K562 (cell line): ENCODE measurements around the gene DESI2. TPM values are rescaled to one million over a fixed set of nuclear protein-coding genes. Genes with fewer than 3 reads are reported as not detected.

ENCODE experiments used
- ATF7 ChIP-seq: fragments of 450-650 bp; IDR thresholded peaks from 2 replicates; pipeline ENCODE4 v1.7.1; 2014; ENCODE audit warnings: mild to moderate bottlenecking, moderate library complexity
- ELF1 ChIP-seq: fragments of 200-800 bp; sonication (Bioruptor generic); IDR thresholded peaks from 2 replicates; pipeline ENCODE4 v1.6.1; 2016; ENCODE audit warnings: missing genetic modification characterization, missing compliant biosample characterization
- ELK1 ChIP-seq: sonication (generic); formaldehyde crosslinking; IDR thresholded peaks from 2 replicates; pipeline ENCODE4 v1.8.1; 2022; ENCODE audit warnings: missing genetic modification reagents
- ESRRB ChIP-seq: fragments of 250-450 bp; sonication (Bioruptor Pico); IDR thresholded peaks from 2 replicates; pipeline ENCODE4 v1.5.0; 2020; ENCODE audit warnings: mild to moderate bottlenecking, moderate library complexity, borderline replicate concordance
- POLR2AphosphoS2 ChIP-seq: IDR thresholded peaks from 2 replicates; pipeline ENCODE4 v1.6.1; 2012; ENCODE audit warnings: low read length, improper control_type of control experiment
- RBM14 ChIP-seq: fragments of 200-400 bp; formaldehyde crosslinking; IDR thresholded peaks from 2 replicates; pipeline ENCODE4 v1.6.1; 2018; ENCODE audit warnings: low read depth, mild to moderate bottlenecking, low read length, moderate library complexity, borderline replicate concordance; ENCODE audit not compliant: insufficient read depth
- RERE ChIP-seq: sonication (generic); formaldehyde crosslinking; IDR thresholded peaks from 2 replicates; pipeline ENCODE4 v1.8.0; 2023; ENCODE audit warnings: missing genetic modification reagents, mild to moderate bottlenecking, borderline replicate concordance
- SIN3A ChIP-seq, 2 experiments: fragments of 150-350 bp in 1 of 2; IDR thresholded peaks; 2 replicates each; pipeline ENCODE4 v1.6.1; 2011 to 2016; ENCODE audit warnings: borderline replicate concordance in 2 of 2, low read depth in 2 of 2, low read length in 2 of 2, mild to moderate bottlenecking in 2 of 2, moderate library complexity in 2 of 2; ENCODE audit not compliant: control insufficient read depth in 1 of 2
- SOX6 ChIP-seq: fragments of 450-650 bp; IDR thresholded peaks from 2 replicates; pipeline ENCODE4 v1.6.1; 2014; ENCODE audit warnings: mild to moderate bottlenecking
- THRB ChIP-seq: fragments of 450-650 bp; formaldehyde crosslinking; conservative IDR thresholded peaks from 2 replicates; pipeline ENCODE4 v1.4.0; 2022; ENCODE audit warnings: mild to moderate bottlenecking, missing genetic modification characterization
- U2AF1 ChIP-seq: fragments of 200-400 bp; formaldehyde crosslinking; optimal IDR thresholded peaks from 2 replicates; pipeline ENCODE3; 2017; ENCODE audit warnings: mild to moderate bottlenecking, low read depth, low read length, moderate library complexity
- UBTF ChIP-seq, 2 experiments: IDR thresholded peaks; 2 replicates each; pipeline ENCODE4 v1.6.1; 2012; ENCODE audit warnings: improper control_type of control experiment in 2 of 2, low read depth in 2 of 2, low read length in 2 of 2, borderline replicate concordance in 1 of 2
- USF1 ChIP-seq: sonication (generic); formaldehyde crosslinking; IDR thresholded peaks from 2 replicates; pipeline ENCODE4 v1.9.0; 2022; ENCODE audit warnings: mild to moderate bottlenecking, missing genetic modification reagents
- ZNF274 ChIP-seq: IDR thresholded peaks from 2 replicates; pipeline ENCODE4 v1.6.1; 2011; ENCODE audit warnings: low read depth, mild to moderate bottlenecking, low read length, moderate library complexity, borderline replicate concordance
- ZNF75A ChIP-seq: fragments of 450-650 bp; formaldehyde crosslinking; IDR thresholded peaks from 2 replicates; pipeline ENCODE4 v1.4.0; 2020; ENCODE audit warnings: mild to moderate bottlenecking
- ZNF778 ChIP-seq: fragments of 450-650 bp; formaldehyde crosslinking; IDR thresholded peaks from 2 replicates; pipeline ENCODE4 v1.4.0; 2020; ENCODE audit warnings: mild to moderate bottlenecking, moderate library complexity
- polyA plus RNA-seq, 8 experiments: library from polyadenylated mRNA; depleted of rRNA in 4 of 8; stranded (reverse) in 5 of 8; unstranded in 3 of 8; fragments of >200 nt; fragmentation: Nextera tagmentation in 2 of 8; fragmentation: Illumina TruSeq in 1 of 8; extraction: Ambion mirVana in 2 of 8; extraction: Trizol in 1 of 8; gene quantifications; 2 replicates each; pipeline versions ENCODE4 v1.2.1 to v1.2.3, GENCODE V29; 2011 to 2014; ENCODE audit warnings: inconsistent platforms in 1 of 8, missing spikeins in 1 of 8
- total RNA-seq, 7 experiments: library from RNA; depleted of rRNA in 6 of 7; stranded (reverse); fragments of >200 nt in 6 of 7; fragmentation: Illumina TruSeq in 2 of 7; extraction: Trizol in 2 of 7; gene quantifications; 2 replicates each; pipeline versions ENCODE4 v1.2.1 to v1.2.3, GENCODE V29; 2011 to 2021; ENCODE audit warnings: low replicate concordance in 1 of 7

The DESI2 gene
- total and polyA plus RNA-seq, 9 of the 15 experiments (the other 6 are each of a cell fraction or from before 2014, with no cell fraction given), result 17.4 to 59.4 (median 38.4) TPM

- no peak for TF ChIP-seq SIN3A (IDR thresholded peaks at IDR 0.05; ENCODE audit: borderline replicate concordance in 2 of 2, control insufficient read depth in 1 of 2, low read depth in 2 of 2, low read length in 2 of 2)
- TF ChIP-seq ZNF75A (CRISPR knock-in tag), result no peak
- TF ChIP-seq ATF7, result no peak
- no peak for TF ChIP-seq THRB
- no peak for TF ChIP-seq U2AF1
- no peak for TF ChIP-seq ZNF778
- no peak for TF ChIP-seq RERE (CRISPR knock-in tag)
- no peak for TF ChIP-seq ZNF274
- TF ChIP-seq UBTF (IDR thresholded peaks at IDR 0.05; ENCODE audit: borderline replicate concordance in 1 of 2, low read depth in 2 of 2, low read length in 2 of 2), result no peak
- TF ChIP-seq POLR2AphosphoS2, result no peak
- no peak for TF ChIP-seq ESRRB (CRISPR knock-in tag)
- TF ChIP-seq ELK1 (CRISPR knock-in tag), result no peak
- TF ChIP-seq SOX6, result no peak
- no peak for TF ChIP-seq USF1
- TF ChIP-seq ELF1, result no peak
- TF ChIP-seq RBM14, result no peak
These were observed 837 bp upstream of the DESI2 start (continued) for GRCh38 chr1:244651956-244652622.
